ENCODE measurements around the gene SAMD4A. TPM values are rescaled to one million over a fixed set of nuclear protein-coding genes. Genes with fewer than 3 reads are reported as not detected.

SAMD4A gene
- total RNA-seq, 2 donors from 2014 or later = 11.2 to 15.3 TPM

GRCh38 chr14:54837508-54838149 lies 270.7 kb downstream of the SAMD4A start:
- H3K4me1 ChIP-seq = no peaks in the 10 kb centered on the region
- H3K4me3 ChIP-seq = no peak overlapping the region
- no peak overlapping the region for H3K27ac ChIP-seq
- H3K36me3 ChIP-seq (replicated peaks in 1 of 2; ENCODE audit: insufficient read depth in 1 of 2, low read depth in 2 of 2) = no peaks in the 10 kb centered on the region
- no peak for ATAC-seq
- no peak for DNase-seq
- WGBS, 2 donors = 91 to 92% methylated on average over 2 of the region's 2 CpGs
- no peak for TF ChIP-seq POLR2A (IDR thresholded peaks at IDR 0.05)
- intact Hi-C loops (cut with DNase I) = no loop called here
- H3K27me3 ChIP-seq = no peaks in the 10 kb centered on the region
- no peaks in the 10 kb centered on the region for H3K9me3 ChIP-seq

GRCh38 chr14:54838931-54839512 lies 272.1 kb downstream of the SAMD4A start:
- intact Hi-C loops (cut with DNase I) = no loop called here
- H3K27ac ChIP-seq = no peak overlapping the region
- TF ChIP-seq POLR2A (IDR thresholded peaks at IDR 0.05) (no peak), CTCF (IDR thresholded peaks at IDR 0.05) (no peak)
- H3K36me3 ChIP-seq (replicated peaks in 1 of 2; ENCODE audit: insufficient read depth in 1 of 2, low read depth in 2 of 2) = no peaks in the 10 kb centered on the region
- 82 to 87% methylated on average over 10 of the region's 10 CpGs for WGBS, 2 donors
- H3K4me1 ChIP-seq = no peaks in the 10 kb centered on the region
- DNase-seq = no peak
- H3K27me3 ChIP-seq = no peaks in the 10 kb centered on the region
- no peak for ATAC-seq
- H3K4me3 ChIP-seq = no peak overlapping the region
- no peaks in the 10 kb centered on the region for H3K9me3 ChIP-seq

GRCh38 chr14:54839701-54840119 lies 272.8 kb downstream of the SAMD4A start:
- Histone ChIP-seq H3K27me3 (no peaks in the 10 kb centered on the region), H3K4me1 (no peaks in the 10 kb centered on the region), H3K9me3 (no peaks in the 10 kb centered on the region), H3K4me3 (no peak overlapping the region), H3K36me3 (replicated peaks in 1 of 2; ENCODE audit: insufficient read depth in 1 of 2, low read depth in 2 of 2) (no peaks in the 10 kb centered on the region), H3K27ac (no peak overlapping the region)
- intact Hi-C loops (cut with DNase I) = no loop called here
- DNase-seq (peak in 3 of 4 donors; percentile 11 to 37 (median 19)), ATAC-seq (peak; percentile 58)
- whole genome bisulfite sequencing, 2 donors = 64% methylated on average over 3 of the region's 3 CpGs
- TF ChIP-seq CTCF (IDR thresholded peaks at IDR 0.05) (no peak), POLR2A (IDR thresholded peaks at IDR 0.05) (no peak)

- no peaks in the 10 kb centered on the region for H3K36me3 ChIP-seq (replicated peaks in 1 of 2; ENCODE audit: insufficient read depth in 1 of 2, low read depth in 2 of 2)
- no peak overlapping the region for H3K27ac ChIP-seq
- H3K4me1 ChIP-seq = no peaks in the 10 kb centered on the region
- H3K27me3 ChIP-seq = no peaks in the 10 kb centered on the region
- ATAC-seq (no peak), DNase-seq (no peak)
- TF ChIP-seq POLR2A (IDR thresholded peaks at IDR 0.05) (no peak), CTCF (IDR thresholded peaks at IDR 0.05) (no peak)
- no peak overlapping the region for H3K4me3 ChIP-seq
- no peaks in the 10 kb centered on the region for H3K9me3 ChIP-seq
- 83 to 89% methylated on average over 3 of the region's 3 CpGs for WGBS, 2 donors
- intact Hi-C loops (cut with DNase I) = no loop called here
These were observed 273.4 kb downstream of the SAMD4A start for GRCh38 chr14:54840336-54840735.

GRCh38 chr14:54840798-54841197 lies 273.9 kb downstream of the SAMD4A start:
- DNase-seq (no peak), ATAC-seq (no peak)
- WGBS, 2 donors = 100% methylated on average over 1 of the region's 1 CpG
- Histone ChIP-seq H3K27me3 (no peaks in the 10 kb centered on the region), H3K9me3 (no peaks in the 10 kb centered on the region), H3K4me1 (no peaks in the 10 kb centered on the region), H3K4me3 (no peak overlapping the region), H3K36me3 (replicated peaks in 1 of 2; ENCODE audit: insufficient read depth in 1 of 2, low read depth in 2 of 2) (no peaks in the 10 kb centered on the region), H3K27ac (no peak overlapping the region)
- TF ChIP-seq CTCF (IDR thresholded peaks at IDR 0.05) (no peak), POLR2A (IDR thresholded peaks at IDR 0.05) (no peak)
- intact Hi-C loops (cut with DNase I) = no loop called here

Other genes with a start within 250 kb of the SAMD4A start
- gene CDKN3, start 170.1 kb upstream of the SAMD4A start, total RNA-seq = not detected
- 10 to 100 TPM; 15.2 to 18.2 TPM for gene CNIH1, start 125.8 kb upstream of the SAMD4A start, total RNA-seq
- gene GMFB, start 78.1 kb upstream of the SAMD4A start, total RNA-seq = 10 to 100 TPM; 24.7 to 26.5 TPM
- 10 to 100 TPM in 1 of 2 donors, 1 to 10 TPM in 1; 6.3 to 11.4 TPM for gene CGRRF1, start 57.2 kb upstream of the SAMD4A start, total RNA-seq